Subcutaneous adipose tissue (tissue), 4 donors: ENCODE measurements around the gene AGA. TPM values are rescaled to one million over a fixed set of nuclear protein-coding genes. Genes with fewer than 3 reads are reported as not detected.

Experiments used
- total RNA-seq, 4 donors: library from RNA; depleted of rRNA; stranded (reverse); fragments of >200 nt; gene quantifications; one replicate each; pipeline ENCODE4 v1.1.0, GENCODE V29; 2016
- TF ChIP-seq, protein P1 (sequence below): fragments of 450-650 bp; IDR thresholded peaks from one replicate; pipeline ENCODE4 v1.5.1; 2016; ENCODE audit warnings: low read depth, mild to moderate bottlenecking, control low read depth, antibody characterized with exemption, moderate library complexity

Gene AGA
- total RNA-seq, 4 donors from 2014 or later = 21.1 to 27.7 (median 24.3) TPM

DNA sequence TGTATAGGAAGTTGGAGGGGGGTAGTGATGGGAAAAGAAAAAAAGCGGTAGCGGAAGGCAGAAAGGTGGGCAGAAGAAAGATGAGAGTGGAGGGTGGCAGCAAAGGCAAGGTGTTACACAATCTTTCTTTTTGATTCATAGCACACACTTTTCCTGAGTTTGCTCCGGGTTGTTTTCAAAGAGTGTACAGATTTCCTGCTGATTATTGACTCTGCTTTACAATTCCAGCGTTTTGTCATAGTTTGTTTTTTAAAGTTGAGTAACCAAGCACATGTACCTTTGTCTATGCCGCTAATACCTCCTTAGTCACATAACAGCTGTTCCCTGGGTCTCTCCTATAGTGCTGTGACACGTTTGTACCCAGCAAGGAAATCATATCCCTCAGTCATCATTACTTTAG is 50.3 kb downstream of the AGA start:
- TF ChIP-seq, protein P1, sequence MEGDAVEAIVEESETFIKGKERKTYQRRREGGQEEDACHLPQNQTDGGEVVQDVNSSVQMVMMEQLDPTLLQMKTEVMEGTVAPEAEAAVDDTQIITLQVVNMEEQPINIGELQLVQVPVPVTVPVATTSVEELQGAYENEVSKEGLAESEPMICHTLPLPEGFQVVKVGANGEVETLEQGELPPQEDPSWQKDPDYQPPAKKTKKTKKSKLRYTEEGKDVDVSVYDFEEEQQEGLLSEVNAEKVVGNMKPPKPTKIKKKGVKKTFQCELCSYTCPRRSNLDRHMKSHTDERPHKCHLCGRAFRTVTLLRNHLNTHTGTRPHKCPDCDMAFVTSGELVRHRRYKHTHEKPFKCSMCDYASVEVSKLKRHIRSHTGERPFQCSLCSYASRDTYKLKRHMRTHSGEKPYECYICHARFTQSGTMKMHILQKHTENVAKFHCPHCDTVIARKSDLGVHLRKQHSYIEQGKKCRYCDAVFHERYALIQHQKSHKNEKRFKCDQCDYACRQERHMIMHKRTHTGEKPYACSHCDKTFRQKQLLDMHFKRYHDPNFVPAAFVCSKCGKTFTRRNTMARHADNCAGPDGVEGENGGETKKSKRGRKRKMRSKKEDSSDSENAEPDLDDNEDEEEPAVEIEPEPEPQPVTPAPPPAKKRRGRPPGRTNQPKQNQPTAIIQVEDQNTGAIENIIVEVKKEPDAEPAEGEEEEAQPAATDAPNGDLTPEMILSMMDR = no peak

DNA sequence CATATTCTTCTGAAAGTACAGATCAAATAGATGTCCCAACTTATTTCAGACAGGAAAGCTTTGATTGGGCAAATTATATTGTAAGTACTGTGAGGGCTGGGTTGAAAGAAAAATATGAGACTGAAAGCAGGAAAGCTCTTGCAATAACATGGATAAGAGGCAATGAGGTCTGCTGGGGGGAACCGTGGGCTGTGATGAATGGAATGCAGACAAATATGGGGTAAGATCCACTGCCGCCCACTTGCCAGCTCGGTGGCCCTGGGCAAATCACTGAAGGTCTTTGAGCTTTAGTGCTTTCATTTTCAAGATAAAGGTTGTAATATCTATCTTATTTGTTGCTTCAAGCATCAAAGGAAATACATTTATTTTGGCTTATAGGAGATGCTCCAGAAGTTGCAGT is 51.0 kb downstream of the AGA start:
- TF ChIP-seq, protein P1 = no peak

DNA sequence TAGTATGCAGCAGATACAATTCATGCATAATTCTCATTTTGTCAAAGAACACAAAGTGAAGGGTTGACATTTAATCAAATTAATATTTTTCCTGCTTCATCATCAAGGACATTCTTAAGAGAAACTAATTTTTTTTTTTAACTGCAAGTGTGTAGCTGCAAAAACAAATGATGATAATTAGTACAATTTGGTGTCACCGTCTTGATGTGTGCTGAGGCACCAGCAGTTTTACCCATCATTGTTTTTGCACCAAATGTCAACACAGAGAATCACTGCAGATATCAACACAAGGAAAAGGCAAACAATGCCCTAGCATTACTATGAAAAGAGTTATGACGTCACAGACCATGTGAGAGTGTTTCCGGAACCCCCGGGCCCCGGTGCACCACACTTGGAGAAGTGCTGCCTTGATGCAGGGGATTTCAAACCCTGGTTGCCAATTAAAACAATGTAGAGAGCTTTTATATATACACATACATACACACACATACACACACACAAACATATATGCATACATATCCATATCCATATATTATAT is 55.9 kb downstream of the AGA start:
- TF ChIP-seq, protein P1 = no peak

DNA sequence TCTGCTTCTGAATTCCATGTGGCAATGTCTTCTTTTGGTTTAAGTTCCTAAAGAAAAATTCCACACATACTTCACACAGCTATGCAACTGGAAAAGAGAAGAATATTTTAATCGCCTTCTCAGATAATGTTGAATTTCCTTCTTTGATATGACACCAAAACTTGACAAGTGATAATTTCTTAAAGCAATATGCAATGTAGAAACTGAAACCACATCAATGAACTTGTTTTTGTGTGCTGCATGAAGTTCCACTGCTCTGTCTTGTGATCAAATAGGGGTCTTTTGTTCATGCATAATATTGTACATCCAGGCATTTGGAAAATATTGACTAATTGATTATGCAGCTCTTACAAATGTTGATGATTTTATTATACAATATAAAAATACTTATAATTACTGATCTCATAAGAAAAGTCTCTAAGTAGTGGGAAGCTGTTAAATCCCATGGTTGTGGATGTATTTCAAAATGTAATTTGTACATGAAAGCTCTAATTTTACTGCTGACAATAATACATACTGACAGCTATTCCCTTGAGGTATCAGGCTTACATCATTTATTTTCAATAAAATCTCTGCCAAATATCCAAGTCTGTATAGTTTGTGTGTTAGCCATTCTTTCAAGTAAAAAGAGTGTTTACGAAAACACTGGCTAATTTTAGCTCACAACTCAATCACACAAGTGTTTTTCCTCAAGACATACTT is 56.5 kb downstream of the AGA start:
- TF ChIP-seq, protein P1 = no peak

DNA sequence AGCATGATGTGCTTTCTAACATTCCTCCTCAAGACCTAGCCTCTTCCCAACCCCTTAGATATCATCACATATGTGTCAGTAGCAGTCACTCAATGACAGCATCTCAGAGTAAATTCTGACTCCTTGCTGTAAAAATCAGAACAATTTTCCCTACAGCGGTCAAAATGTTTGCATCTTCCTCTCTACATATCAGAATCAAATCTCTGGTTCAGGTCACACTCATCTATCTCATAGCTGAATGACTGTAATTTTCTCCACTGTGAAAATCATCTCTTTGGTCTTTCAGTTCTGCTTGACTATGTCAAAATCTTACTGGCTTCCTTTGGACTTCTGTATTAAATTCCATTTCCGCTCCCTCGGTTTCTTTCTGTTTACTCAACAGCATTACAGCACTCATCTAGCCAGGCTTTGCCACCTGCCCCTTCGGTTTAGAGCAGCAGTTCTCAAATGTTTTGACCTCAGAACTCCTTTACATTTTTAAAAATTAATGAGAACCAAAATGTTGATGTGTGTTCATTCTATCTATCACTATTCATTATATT is 57.3 kb downstream of the AGA start:
- TF ChIP-seq, protein P1 = no peak

DNA sequence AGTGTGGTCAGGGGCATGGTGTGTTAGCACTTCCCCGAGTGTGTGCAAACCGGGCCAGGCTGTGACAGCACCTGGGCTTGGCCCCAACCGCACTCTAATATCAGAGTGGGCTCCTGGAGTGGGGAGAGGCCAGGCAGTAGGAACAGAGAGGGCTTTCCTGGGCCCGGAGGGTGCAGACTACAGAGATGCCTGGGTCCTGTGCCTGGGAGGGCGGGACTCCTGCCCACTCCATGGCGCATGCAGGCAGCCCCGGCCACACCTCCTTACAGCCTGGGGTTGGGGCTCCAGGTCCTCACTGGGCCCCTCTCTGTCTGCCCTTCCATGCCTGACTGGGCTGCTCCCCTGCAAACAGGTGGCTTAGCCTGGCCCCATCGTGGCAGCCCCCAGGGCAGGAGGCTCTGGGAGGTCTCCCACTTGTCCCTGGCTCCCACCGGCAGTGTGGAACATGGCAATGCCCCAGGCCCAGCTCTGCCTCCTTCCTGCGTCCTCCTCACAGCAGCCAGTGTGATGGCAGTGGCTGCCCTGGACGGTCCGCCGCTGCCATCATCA is 60.4 kb downstream of the AGA start:
- TF ChIP-seq, protein P1 = no peak

Other genes with a start within 250 kb of the AGA start
- 1 to 10 TPM in 1 of 4 donors, under 1 TPM in 2, not detected in 1; 0.19 to 1.7 (median 0.66) TPM for gene NEIL3, start 132.6 kb downstream of the AGA start, total RNA-seq